Activated naive CD4-positive, alpha-beta T cell treated with anti-CD3 and anti-CD28 coated beads, Interleukin-2, amount 50 U/mL, for 16 hours (primary cell): ENCODE results near the gene NIPAL4.

Experiments used
- DNase-seq: peaks from one replicate; pipeline ENCODE4 v3.0.0-alpha.2; 2020

The NIPAL4 gene

GRCh38 chr5:157486221-157486681 is 26.2 kb downstream of the NIPAL4 start:
- DNase-seq: no peak

- DNase-seq: no peak
Measured at GRCh38 chr5:157486861-157487260, 26.8 kb downstream of the NIPAL4 start.

- DNase-seq: no peak
Measured at GRCh38 chr5:157487358-157487757, 27.3 kb downstream of the NIPAL4 start.

GRCh38 chr5:157491471-157491995 is 31.5 kb downstream of the NIPAL4 start:
- no peak for DNase-seq

GRCh38 chr5:157492886-157493285 is 32.9 kb downstream of the NIPAL4 start:
- no peak for DNase-seq

GRCh38 chr5:157494178-157494832 is 34.3 kb downstream of the NIPAL4 start:
- DNase-seq: no peak

- no peak for DNase-seq
Measured at GRCh38 chr5:157496864-157497263, 36.9 kb downstream of the NIPAL4 start.

- DNase-seq: no peak
Measured at GRCh38 chr5:157497875-157498611, 38.0 kb downstream of the NIPAL4 start.

- no peak for DNase-seq
Measured at GRCh38 chr5:157502143-157502647, 42.2 kb downstream of the NIPAL4 start.

- no peak for DNase-seq
Measured at GRCh38 chr5:157504053-157504452, 44.0 kb downstream of the NIPAL4 start.

- DNase-seq: no peak
Measured at GRCh38 chr5:157505496-157505895, 45.5 kb downstream of the NIPAL4 start.

GRCh38 chr5:157506066-157506590 is 46.1 kb downstream of the NIPAL4 start:
- no peak for DNase-seq

- no peak for DNase-seq
Measured at GRCh38 chr5:157506981-157507780, 47.2 kb downstream of the NIPAL4 start.

- DNase-seq: no peak
Measured at GRCh38 chr5:157509093-157509492, 49.1 kb downstream of the NIPAL4 start.

GRCh38 chr5:157509587-157509986 is 49.6 kb downstream of the NIPAL4 start:
- DNase-seq: no peak

- DNase-seq: no peak
Measured at GRCh38 chr5:157510682-157511081, 50.7 kb downstream of the NIPAL4 start.

- no peak for DNase-seq
Measured at GRCh38 chr5:157511651-157512644, 51.9 kb downstream of the NIPAL4 start.

- DNase-seq: no peak
Measured at GRCh38 chr5:157513182-157513581, 53.2 kb downstream of the NIPAL4 start.

- DNase-seq: no peak
Measured at GRCh38 chr5:157514974-157515373, 55.0 kb downstream of the NIPAL4 start.

GRCh38 chr5:157516006-157516405 is 56.0 kb downstream of the NIPAL4 start:
- DNase-seq: no peak

GRCh38 chr5:157516626-157517325 is 56.8 kb downstream of the NIPAL4 start:
- no peak for DNase-seq
